GM12878 (cell line): ENCODE measurements around the gene BCAT1. TPM values are rescaled to one million over a fixed set of nuclear protein-coding genes. Genes with fewer than 3 reads are reported as not detected.

Experiments
- ATAC-seq: fragments of 200-7000 bp; cut with Tn5 transposase; 3 replicates; pipeline ENCODE4 v1.9.1; 2020; ENCODE audit warnings: mild to moderate bottlenecking, moderate library complexity
- BruUV-seq: library from RNA; stranded (reverse); fragments of 400-500 nt; replicated peaks from 2 replicates; lab custom pipeline; 2021; lab: Mats Ljungman, UMichigan
- CTCF ChIA-PET: fragments of 300-600 bp; sonication (Branson Sonifier 250); formaldehyde crosslinking; extraction: SDS; loops from one replicate; lab custom pipeline; 2021; ENCODE audit warnings: inconsistent platforms; lab: Yijun Ruan, JAX
- POLR2A ChIA-PET: fragments of 350-600 bp; formaldehyde crosslinking; extraction: SDS; loops from one replicate; lab custom pipeline; 2021; ENCODE audit warnings: inconsistent platforms; lab: Charles Lee
- RAD21 ChIA-PET: fragments of 300-600 bp; sonication (Branson Sonifier 250); formaldehyde crosslinking; loops from one replicate; lab custom pipeline; 2023; ENCODE audit warnings: antibody characterized with exemption; ENCODE audit not compliant: unreplicated experiment; lab: Charles Lee
- SMC1A ChIA-PET: fragments of 300-600 bp; sonication (Branson Sonifier 250); formaldehyde crosslinking; loops from one replicate; lab custom pipeline; 2023; ENCODE audit not compliant: unreplicated experiment, uncharacterized antibody; lab: Charles Lee
- DNase-seq: peaks from one replicate; pipeline ENCODE4 v3.0.0-alpha.2; 2011; ENCODE audit warnings: low read depth, low spot score
- FAIRE-seq: peaks from 3 replicates; lab custom pipeline; 2011; peaks lifted over from hg19 to GRCh38; lab: Jason Lieb, UNC
- H2AFZ ChIP-seq: 2 replicates; pipeline ENCODE4 v1.6.0; 2011; ENCODE audit warnings: low read depth, low read length, control low read depth; ENCODE audit not compliant: control insufficient read depth
- H3K27ac ChIP-seq: 2 replicates; pipeline ENCODE4 v1.5.1; 2011; ENCODE audit warnings: control low read depth; ENCODE audit not compliant: control insufficient read depth, insufficient read depth
- H3K27me3 ChIP-seq, 2 experiments: replicated peaks in 1 of 2; 2 replicates each; pipeline versions ENCODE4 v1.6.0 to v1.6.1; 2011; ENCODE audit warnings: low read length in 1 of 2; ENCODE audit not compliant: control insufficient read depth in 2 of 2, insufficient read depth in 2 of 2
- H3K36me3 ChIP-seq, 2 experiments: 2 replicates each; pipeline ENCODE4 v1.5.1; 2011; ENCODE audit warnings: low read length in 1 of 2; ENCODE audit not compliant: control insufficient read depth in 2 of 2, insufficient read depth in 2 of 2
- H3K4me1 ChIP-seq: 2 replicates; pipeline ENCODE4 v1.6.1; 2011; ENCODE audit warnings: mild to moderate bottlenecking, low read length, moderate library complexity, mixed read lengths; ENCODE audit not compliant: control insufficient read depth, insufficient read depth
- H3K4me2 ChIP-seq: 2 replicates; pipeline ENCODE4 v1.6.0; 2011; ENCODE audit warnings: control low read depth; ENCODE audit not compliant: control insufficient read depth, insufficient read depth
- H3K4me3 ChIP-seq: fragments of 200-600 bp; sonication (generic); 2 replicates; pipeline ENCODE4 v1.5.1; 2016
- H3K79me2 ChIP-seq: 2 replicates; pipeline ENCODE4 v1.6.0; 2011; ENCODE audit warnings: low read length; ENCODE audit not compliant: control insufficient read depth, insufficient read depth
- H3K9ac ChIP-seq: 2 replicates; pipeline ENCODE4 v1.8.0; 2011; ENCODE audit warnings: low read length, control low read depth, mixed read lengths; ENCODE audit not compliant: control insufficient read depth, insufficient read depth
- H3K9me3 ChIP-seq: replicated peaks from 3 replicates; pipeline ENCODE4 v1.5.1; 2011; ENCODE audit warnings: mild to moderate bottlenecking, low read length; ENCODE audit not compliant: control insufficient read depth, insufficient read depth
- H4K20me1 ChIP-seq: 2 replicates; pipeline ENCODE4 v1.6.0; 2011; ENCODE audit not compliant: control insufficient read depth, insufficient read depth
- CEBPB ChIP-seq, 2 experiments: fragments of 150-350 bp in 1 of 2; IDR thresholded peaks; 2 replicates each; pipeline ENCODE4 v1.6.1; 2012 to 2014; ENCODE audit warnings: low read depth in 2 of 2, low read length in 2 of 2, borderline replicate concordance in 1 of 2, inconsistent platforms in 1 of 2
- EED ChIP-seq: sonication (generic); IDR thresholded peaks from 2 replicates; pipeline ENCODE4 v1.6.1; 2016; ENCODE audit warnings: antibody characterized with exemption, low read depth
- ESRRA ChIP-seq: IDR thresholded peaks from 2 replicates; pipeline ENCODE4 v1.6.1; 2012; ENCODE audit warnings: mild to moderate bottlenecking, low read length, improper control_type of control experiment
- ETV6 ChIP-seq, 2 experiments: fragments of 450-650 bp in 1 of 2; IDR thresholded peaks in 1 of 2; conservative IDR thresholded peaks in 1 of 2; 2 replicates each; pipeline ENCODE4 v1.6.1; 2014; ENCODE audit warnings: antibody characterized with exemption in 1 of 2, borderline replicate concordance in 1 of 2, low read depth in 1 of 2, mild to moderate bottlenecking in 1 of 2, moderate library complexity in 1 of 2
- IRF4 ChIP-seq: IDR thresholded peaks from 2 replicates; pipeline ENCODE4 v1.6.1; 2011; ENCODE audit warnings: low read depth, low read length
- JUNB ChIP-seq: IDR thresholded peaks from 2 replicates; pipeline ENCODE4 v1.6.1; 2016; ENCODE audit warnings: antibody characterized with exemption, mild to moderate bottlenecking
- RAD21 ChIP-seq: IDR thresholded peaks from 2 replicates; pipeline ENCODE4 v1.6.1; 2011; ENCODE audit warnings: mild to moderate bottlenecking, low read depth, low read length, moderate library complexity; ENCODE audit not compliant: insufficient read depth
- SRF ChIP-seq, 2 experiments: IDR thresholded peaks; 2 replicates each; pipeline ENCODE4 v1.6.1; 2011; ENCODE audit warnings: low read depth in 2 of 2, low read length in 2 of 2, mild to moderate bottlenecking in 1 of 2, moderate library complexity in 1 of 2
- STAT3 ChIP-seq: IDR thresholded peaks from 2 replicates; pipeline ENCODE4 v1.6.1; 2011; ENCODE audit warnings: low read depth, low read length, improper control_type of control experiment
- TBL1XR1 ChIP-seq: IDR thresholded peaks from 2 replicates; pipeline ENCODE4 v1.6.1; 2012; ENCODE audit warnings: low read depth, low read length, improper control_type of control experiment
- TCF7 ChIP-seq: IDR thresholded peaks from 2 replicates; pipeline ENCODE4 v1.6.1; 2014; ENCODE audit warnings: antibody characterized with exemption, borderline replicate concordance
- ZBED1 ChIP-seq: IDR thresholded peaks from 2 replicates; pipeline ENCODE4 v1.6.1; 2016; ENCODE audit warnings: borderline replicate concordance
- WGBS: methylation state at CpG from one replicate; pipeline ENCODE4 v1.1.6; 2016; ENCODE audit warnings: low lambda C conversion rate; ENCODE audit not compliant: insufficient replicate concordance, insufficient coverage; ENCODE audit errors: missing lambda C conversion rate; 5-methylcytosine and 5-hydroxymethylcytosine counted together
- in situ Hi-C: fragments of 300-500 bp; cut with MboI; formaldehyde crosslinking; loops from 9 replicates; pipeline ENCODE4 v1.14.3; 2018; ENCODE audit warnings: mixed read lengths
- intact Hi-C: fragments of 100-400 bp; cut with micrococcal nuclease; formaldehyde crosslinking; loops from one replicate; pipeline ENCODE4 v1.14.2; 2022; ENCODE audit not compliant: unreplicated experiment
- polyA plus RNA-seq, 11 experiments: library from polyadenylated mRNA; depleted of rRNA in 4 of 11; unstranded in 6 of 11; stranded (reverse) in 5 of 11; fragments of >200 nt; fragmentation: Nextera tagmentation in 4 of 11; fragmentation: Illumina TruSeq in 1 of 11; extraction: Ambion mirVana in 4 of 11; extraction: Trizol in 1 of 11; gene quantifications; 1 replicate in 1 of 11; 2 replicates in 10 of 11; pipeline versions ENCODE4 v1.2.1 to v1.2.3, GENCODE V29; 2011 to 2016; ENCODE audit warnings: inconsistent platforms in 2 of 11, missing spikeins in 2 of 11, low read depth in 1 of 11
- total RNA-seq, 4 experiments: library from RNA; depleted of rRNA in 3 of 4; stranded (reverse); fragments of >200 nt in 3 of 4; fragmentation: Illumina TruSeq in 1 of 4; extraction: Trizol in 1 of 4; gene quantifications; 2 replicates each; pipeline versions ENCODE4 v1.2.1 to v1.2.3, GENCODE V29; 2013 to 2021

Gene BCAT1
- total and polyA plus RNA-seq, 10 of the 15 experiments (the other 5 are each of a cell fraction or from before 2014, with no cell fraction given): 26.2 to 187 (median 81.9) TPM

DNA sequence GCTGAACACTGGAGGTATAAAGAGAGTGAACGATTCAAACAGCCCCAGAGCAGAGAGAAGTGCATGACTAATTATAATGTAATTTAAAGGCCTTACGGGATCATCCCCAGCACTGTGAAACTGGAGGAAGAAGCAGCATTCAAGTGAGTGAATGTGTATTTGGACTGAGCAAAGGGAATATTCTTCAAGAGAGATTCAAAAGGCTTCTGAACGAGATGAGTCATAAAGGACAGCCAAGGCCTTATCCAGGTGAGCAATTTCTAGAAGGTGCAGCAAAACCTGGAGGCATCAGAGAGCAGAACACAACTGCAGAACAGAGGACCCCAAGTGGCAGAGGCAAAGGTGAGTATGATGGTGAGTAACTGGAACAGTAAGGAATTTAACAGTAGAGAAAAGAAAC is 127.2 kb downstream of the BCAT1 start:
- peak overlapping the region; percentile 75 for H3K4me2 ChIP-seq
- CTCF ChIA-PET: no interaction called here

More for the DNA sequence above, 127.2 kb downstream of the BCAT1 start:
- ChIA-PET POLR2A (interaction anchor here (0.5 to 2.4 kb wide), 2 partner anchors 8 to 46 kb away, joined by 3 to 7 read pairs; no protein-coding TSS in a partner anchor), RAD21 (interaction anchor here (1.3 kb wide), 1 partner anchor 10 kb away, joined by 4 read pairs; no protein-coding TSS in a partner anchor), SMC1A (interaction anchor here (0.8 to 2.9 kb wide), 6 partner anchors 7 to 134 kb away, joined by 3 to 18 read pairs (median 4); no protein-coding TSS in a partner anchor)
- in situ Hi-C loops: no loop called here
- no peaks in the 10 kb centered on the region for H4K20me1 ChIP-seq
- H3K9ac ChIP-seq: no peak overlapping the region
- no peaks in the 10 kb centered on the region for H3K27me3 ChIP-seq
- DNase-seq (peak; percentile 51), FAIRE-seq (no peak), ATAC-seq (peak; percentile 68)
- BruUV-seq: no TSS peak
- TF ChIP-seq EED (peak; percentile 90), TCF7 (peak; percentile 11; the same call in 1 of the 2 replicates), ETV6 (conservative IDR thresholded peaks at IDR 0.05 in 1 of 2, IDR thresholded peaks at IDR 0.05 in 1 of 2; ENCODE audit: borderline replicate concordance in 1 of 2, low read depth in 1 of 2) (peak in 1 of 2 experiments; percentile 53; a peak in 1 of 4 replicates), IRF4 (peak; percentile 33; the same call in 1 of the 2 replicates), STAT3 (no peak), SRF (IDR thresholded peaks at IDR 0.05; ENCODE audit: low read depth in 2 of 2, low read length in 2 of 2) (0 out of 4 replicates have a peak, but pooled peaks of 1 of the 2 experiments have one; percentile 47), ZBED1 (peak; percentile 46; the same call in 1 of the 2 replicates), TBL1XR1 (no peak), RAD21 (0 out of 2 replicates have a peak, but pooled peaks have one; percentile 3), CEBPB (IDR thresholded peaks at IDR 0.05; ENCODE audit: borderline replicate concordance in 1 of 2, low read depth in 2 of 2, low read length in 2 of 2) (peak in 1 of 2 experiments; percentile 69; a peak in 2 of 4 replicates), JUNB (0 out of 2 replicates have a peak, but pooled peaks have one; percentile 76), ESRRA (no peak)
- peaks cover 5% of the 10 kb centered on the region; the same call in 2 of the 3 replicates for H3K9me3 ChIP-seq
- peaks cover 0 to 6% of the 10 kb centered on the region in 2 experiments; a peak in 3 of 4 replicates for H3K36me3 ChIP-seq
- WGBS: 25% methylated on average over 3 of the region's 3 CpGs
- no peak overlapping the region for H3K4me3 ChIP-seq
- H3K4me1 ChIP-seq: peaks cover 31% of the 10 kb centered on the region
- intact Hi-C loops: loop anchor here (1.0 to 5.0 kb wide), 4 partner anchors 18 to 114 kb away; no protein-coding TSS in a partner anchor
- peak overlapping the region; percentile 54 for H3K27ac ChIP-seq
- no peaks in the 10 kb centered on the region for H3K79me2 ChIP-seq
- H2AFZ ChIP-seq: no peak overlapping the region
